Activated CD4-positive, CD25-positive, alpha-beta regulatory T cell treated with anti-CD3 and anti-CD28 coated beads, Interleukin-2, amount 50 U/mL, for 24 hours (primary cell): Measurements from ENCODE around the gene CCDC30.

Source experiments
- ATAC-seq, 2 donors: fragments of 150-1000 bp; cut with Tn5 transposase; one replicate each; pipeline ENCODE4 v1.10.0; 2021; ENCODE audit warnings: mild to moderate bottlenecking in 1 of 2, moderate library complexity in 1 of 2

CCDC30 gene

DNA sequence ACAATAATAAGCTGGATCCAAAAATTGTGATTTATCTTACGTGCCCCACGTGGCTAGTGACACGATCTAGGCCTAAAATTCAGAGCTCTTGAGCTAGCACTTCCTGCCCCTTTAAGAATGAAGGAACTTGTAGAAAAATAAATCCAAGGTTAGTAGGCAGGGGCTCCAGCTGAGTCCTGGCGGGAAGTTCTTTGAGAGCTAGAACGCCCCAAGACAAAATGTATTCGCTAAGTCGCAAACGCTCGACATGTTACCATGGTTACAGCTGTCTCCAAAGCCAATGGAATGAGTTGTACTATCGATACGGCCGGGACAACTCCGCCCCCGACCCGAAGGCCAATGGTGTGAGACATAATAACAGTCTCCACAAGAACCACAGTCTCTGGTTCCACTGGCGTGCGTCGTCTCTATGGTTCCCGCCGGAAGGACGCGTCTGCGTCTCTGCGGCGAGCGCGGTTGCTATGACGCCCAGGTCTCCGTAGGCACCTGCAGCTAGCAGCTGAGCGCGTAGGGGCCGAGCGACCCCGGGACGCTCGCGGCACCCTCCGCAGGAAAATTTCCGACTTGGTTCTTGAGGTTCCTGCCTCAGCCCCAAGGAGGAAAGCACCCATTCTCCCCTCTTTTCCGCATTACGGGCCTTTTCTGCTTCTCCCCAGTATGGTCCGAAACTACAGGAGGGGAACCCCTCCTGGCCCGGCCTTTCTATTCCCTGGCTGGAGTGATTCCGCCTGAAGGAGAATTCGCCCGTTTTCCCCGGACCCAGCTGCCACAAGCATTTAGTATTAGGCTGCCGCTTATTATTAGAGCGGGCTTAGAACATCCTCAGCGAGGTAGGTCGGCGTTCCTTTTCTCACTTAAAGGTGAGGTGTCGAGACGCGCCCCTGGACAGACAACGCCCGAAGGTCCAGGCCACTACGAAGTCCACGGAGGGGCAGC lies at the start of gene CCDC30:
Gene CCDC30, plus strand, starts transcription at position 459 of the 936 bp plus-strand sequence. CDS start 17,266 bp downstream, outside the sequence.
- peak; percentile 100 for ATAC-seq

DNA sequence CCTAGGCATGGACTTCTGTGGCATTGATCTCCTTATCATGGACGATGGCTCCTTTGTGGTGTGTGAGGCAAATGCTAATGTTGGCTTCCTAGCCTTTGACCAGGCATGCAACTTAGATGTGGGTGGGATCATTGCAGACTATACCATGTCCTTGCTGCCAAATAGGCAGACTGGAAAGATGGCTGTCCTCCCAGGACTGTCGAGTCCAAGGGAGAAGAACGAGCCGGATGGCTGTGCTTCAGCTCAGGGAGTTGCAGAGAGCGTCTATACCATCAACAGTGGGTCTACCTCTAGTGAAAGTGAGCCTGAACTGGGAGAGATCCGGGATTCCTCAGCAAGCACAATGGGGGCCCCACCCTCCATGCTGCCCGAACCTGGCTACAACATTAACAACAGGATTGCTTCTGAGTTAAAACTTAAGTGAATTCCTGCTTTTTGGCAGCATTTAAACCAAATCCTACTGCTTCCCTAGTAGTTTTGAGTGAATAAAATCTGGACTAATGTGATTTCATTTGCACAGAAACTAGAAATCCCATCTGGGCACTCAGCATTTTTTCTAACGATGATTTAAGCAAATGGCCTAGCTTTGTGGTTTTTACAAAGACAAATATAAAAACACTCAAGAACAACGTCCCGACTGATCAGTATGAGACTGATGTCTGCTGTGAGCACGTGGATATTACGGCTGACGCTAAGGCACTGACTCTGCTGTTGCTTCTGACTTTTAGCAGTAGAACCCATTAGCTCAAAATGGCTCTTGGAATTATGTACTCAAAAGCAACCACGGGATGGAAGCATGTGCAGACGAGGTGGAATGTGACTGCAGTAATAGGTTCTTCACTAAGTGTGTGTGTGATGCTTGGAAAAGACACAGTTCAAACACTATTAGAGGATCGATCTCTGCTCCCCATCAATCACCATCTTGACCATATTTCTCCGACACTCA lies 48.3 kb upstream of the CCDC30 start:
- ATAC-seq = no peak

DNA sequence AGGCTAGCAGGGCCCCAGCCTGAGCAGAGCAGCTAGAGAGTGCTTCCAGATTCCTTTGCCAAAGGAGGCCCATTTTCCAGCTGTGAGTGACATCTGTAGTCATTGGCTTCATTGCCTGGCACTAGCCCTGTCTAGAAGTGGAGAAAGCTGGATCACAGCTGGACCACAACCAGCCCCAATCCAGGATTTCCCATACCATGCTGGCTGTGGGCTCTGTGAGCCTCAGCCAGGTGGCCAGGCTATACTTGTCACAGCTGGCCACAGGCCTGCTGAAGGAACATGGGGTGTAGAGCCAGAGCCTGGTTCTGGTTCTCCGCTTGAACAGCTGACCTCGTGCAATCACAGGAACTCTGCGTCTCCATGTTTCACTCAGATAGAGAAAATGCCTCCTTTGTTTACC lies 45.9 kb upstream of the CCDC30 start:
- ATAC-seq = no peak

DNA sequence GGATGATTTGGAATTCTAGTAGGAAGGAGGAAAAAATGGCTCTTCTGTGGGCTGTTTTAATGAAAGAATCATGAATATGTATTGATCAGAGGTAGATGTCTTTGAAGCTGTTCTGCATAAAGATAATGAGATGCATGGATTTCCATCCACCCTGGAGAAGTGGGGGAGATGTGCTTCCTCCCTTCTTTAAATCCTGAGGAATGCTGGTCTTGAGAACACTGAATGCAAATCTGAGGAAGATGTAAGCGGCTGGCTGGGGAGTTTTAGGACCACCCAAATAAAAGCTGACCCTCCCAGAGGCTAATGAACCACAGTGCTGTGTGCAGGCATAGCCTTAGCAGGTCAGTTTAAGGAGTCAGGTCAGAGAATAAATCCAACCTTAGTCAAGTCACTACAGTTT lies 44.6 kb upstream of the CCDC30 start:
- no peak for ATAC-seq

DNA sequence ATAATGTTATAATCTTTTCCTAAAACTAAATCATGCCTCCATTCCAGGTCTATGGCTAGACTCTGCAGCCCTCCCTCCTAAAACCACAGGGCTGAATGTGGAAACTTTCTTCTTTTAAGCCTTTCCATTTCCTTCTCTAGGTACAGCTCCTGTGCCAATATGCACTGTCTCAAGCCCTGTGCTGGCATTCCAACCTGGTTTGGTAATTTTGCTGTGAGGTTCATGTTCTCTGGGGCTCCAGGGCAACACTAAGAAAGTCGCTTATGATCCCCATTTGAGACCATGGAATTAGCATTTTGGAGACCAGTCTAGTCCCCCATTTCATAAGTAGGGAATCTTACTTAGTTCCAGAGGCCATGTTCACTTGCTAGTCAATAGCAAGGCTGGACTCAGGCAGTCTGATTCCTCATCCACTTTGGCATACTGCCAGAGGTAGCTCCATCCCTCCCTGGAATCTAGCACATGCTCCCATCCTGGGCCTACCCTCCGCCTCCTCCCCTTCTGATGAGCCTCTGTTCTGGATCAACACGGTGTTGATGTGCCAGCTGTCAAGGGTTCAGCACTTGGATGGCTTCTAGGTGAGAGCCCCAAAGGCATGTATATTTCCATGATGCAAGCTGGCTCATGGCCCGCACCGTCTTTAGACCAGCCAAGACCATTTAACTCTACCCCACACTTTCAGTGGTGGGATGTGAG lies 43.8 kb upstream of the CCDC30 start:
- ATAC-seq = no peak

DNA sequence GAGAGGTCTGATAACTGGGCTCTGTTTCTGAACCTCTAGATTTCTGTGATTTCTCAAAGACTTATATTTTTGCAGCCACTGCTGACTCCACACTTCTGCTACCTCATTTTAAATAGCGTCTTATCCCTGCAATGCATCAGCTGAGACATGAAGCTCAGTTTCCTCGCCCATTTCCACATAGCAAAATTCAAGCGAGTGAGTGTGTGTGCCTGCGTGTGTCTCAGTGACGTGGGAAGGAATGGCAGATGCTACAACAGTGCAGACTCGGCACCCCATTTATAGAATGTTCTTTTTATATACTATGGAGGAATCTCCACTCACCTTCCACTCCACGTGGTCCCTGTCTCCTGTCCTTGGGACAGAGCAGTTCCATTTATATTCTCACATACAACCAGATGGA lies 43.0 kb upstream of the CCDC30 start:
- no peak for ATAC-seq

DNA sequence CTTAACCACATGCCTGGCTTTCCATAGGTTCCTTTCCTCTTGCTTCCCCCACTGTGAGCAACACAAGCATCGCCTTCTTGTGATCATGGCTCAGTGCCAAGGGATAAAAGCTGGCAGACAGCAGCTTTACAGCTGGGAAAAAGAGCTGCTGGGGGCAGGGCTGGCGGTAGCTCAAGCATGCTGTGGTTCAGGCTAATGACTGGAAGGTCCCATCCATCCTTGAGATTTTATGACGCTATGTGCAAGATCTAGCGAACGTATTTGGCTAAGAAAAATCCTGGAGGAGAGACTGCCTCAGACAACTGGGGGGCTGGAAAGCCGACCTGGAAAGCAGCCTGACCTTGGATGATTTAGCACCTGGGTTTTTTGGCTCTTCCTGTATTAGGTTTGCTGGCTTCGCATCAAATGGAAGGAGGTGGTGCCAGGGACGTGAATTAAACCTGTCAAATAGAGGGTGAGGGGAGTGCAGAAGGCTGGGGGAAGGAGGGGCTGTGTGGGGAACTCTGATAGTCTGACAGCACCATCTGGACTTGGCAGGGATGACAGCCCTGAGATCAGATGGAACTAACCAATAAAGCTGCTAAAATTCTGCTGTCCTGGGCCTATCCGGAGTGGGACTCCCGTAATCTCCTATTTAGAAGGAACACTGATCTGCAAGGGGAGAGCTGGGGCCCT lies 42.0 kb upstream of the CCDC30 start:
- no peak for ATAC-seq

DNA sequence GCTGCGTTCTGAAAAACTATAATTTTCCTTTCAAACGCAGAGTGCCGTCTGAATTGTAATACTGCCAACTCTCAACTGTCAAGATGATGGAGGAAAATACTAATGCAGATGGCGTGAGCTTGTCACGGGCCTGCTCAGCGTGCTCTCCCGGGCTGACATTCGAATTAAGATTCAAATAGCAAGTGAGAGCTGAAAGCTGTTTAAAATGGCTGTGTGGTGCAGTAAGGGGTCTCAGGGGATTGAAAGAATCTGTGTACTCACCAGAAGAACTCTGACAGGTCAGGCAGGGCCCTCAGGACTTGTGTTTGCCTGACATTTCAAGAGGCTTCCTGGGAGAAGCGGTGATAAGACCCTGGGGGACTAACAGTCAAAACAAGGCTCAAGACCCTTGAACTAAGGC lies 40.3 kb upstream of the CCDC30 start:
- no peak for ATAC-seq

DNA sequence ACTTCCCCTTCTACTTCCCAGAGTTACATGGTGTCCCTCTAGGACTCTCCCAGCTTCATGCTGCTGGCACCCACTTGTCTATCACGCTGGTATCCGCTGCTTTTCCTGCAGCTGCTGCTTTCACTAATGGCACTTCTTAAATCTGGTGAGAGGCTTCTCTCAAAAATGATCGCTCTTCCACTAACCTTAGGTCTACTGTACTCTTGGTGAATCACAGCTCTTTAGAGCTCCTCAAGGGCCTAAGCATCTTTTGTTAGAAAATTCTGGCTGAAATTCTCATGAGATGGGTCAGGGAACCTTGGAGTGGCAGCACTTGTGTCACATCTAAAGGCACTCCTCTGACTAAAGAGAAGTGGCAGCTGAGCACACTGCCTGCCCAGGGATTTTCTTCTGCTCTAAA lies 39.4 kb upstream of the CCDC30 start:
- ATAC-seq = no peak

DNA sequence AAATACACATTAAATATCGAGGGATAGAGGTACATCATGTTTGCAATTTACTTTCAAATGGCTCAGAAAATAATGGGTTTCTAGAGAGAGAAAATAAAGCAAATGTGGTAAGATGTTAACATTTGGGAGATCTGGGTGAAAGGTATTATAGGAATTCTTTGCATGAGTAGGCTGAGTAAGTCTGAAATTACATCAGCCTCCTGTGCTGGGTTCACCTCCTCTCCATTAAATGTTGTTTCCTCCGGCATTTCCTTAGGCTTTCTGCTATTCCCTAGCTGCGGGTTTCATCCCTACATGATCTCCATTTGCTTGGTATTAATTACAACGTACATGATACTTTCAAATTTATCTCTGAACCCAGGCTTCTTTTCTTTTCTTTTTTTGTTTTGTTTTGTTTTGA lies 38.9 kb upstream of the CCDC30 start:
- no peak for ATAC-seq

DNA sequence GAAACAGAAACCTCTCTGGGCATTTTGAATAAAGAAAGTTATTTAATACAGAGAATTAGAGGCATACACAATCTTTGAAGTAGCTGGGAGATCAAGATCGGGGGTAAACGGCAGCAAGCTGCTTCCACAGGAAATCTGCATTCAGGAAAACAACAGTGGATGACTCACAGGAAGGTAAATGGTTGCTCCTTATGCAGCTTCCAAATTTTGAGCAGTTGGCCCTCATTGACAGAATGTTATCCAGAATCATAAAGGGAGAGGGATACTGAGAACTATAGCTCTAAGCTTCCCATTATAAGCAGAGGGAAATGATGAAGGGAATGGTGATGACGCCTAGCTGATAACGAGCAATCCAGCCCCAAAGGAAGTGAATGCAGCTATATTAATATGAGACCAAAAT lies 35.8 kb upstream of the CCDC30 start:
- ATAC-seq = no peak

DNA sequence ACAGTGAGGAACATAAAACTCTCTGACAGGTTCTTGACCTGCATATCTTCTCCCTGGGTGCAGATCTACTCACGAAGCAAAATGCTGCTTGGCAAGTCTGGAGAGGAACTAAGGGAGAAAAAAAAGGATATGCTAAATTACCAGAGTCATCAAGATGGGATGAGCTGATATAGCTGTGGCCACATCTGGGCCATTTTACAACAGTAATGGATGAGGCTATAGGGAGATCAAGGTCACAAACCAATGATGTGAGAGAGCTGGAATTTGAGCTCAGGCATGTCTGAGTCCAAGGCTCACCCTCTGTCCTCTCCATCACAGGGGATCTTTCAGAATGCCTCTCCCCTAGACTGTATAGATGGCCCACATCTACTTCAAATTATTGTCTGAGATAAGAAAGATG lies 33.5 kb upstream of the CCDC30 start:
- no peak for ATAC-seq

DNA sequence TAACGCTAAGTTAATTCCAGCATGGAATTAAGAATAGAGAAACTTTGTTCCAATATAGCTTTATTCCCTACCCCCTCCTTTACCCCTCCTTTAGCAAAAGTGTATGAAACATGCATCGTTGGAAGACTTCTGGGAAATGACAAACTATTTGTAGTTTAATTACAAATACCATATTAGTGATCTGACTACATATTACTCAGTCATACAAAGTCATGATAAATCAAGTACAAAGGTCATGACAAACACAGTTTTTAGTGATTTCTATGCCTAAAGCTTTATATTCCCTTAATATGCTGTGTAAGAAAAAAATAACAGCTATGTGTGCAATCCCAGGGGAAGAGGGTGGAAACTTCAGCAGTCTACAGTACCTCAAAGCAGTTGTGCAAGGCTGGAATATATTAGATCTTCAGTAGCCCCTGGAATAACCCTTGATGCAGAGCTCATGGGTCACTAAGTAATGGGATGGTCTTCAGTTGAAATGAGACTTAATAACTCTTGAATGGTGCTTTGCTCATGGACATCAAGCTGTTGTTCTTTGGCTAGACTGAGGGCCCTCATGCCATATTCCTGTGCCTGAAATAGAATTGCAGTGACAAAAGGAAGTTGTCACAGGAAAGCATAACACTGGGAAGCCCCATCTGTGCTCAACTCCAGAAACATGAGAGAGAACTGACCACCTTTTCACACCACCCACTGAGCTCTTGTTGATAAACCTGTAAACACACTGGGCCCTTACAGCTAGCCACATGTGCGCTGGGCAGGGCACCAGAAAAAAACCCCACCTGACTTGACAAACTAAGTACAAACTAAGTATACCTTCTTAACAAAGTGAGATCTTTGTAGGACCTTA lies 32.6 kb upstream of the CCDC30 start:
- ATAC-seq = no peak

DNA sequence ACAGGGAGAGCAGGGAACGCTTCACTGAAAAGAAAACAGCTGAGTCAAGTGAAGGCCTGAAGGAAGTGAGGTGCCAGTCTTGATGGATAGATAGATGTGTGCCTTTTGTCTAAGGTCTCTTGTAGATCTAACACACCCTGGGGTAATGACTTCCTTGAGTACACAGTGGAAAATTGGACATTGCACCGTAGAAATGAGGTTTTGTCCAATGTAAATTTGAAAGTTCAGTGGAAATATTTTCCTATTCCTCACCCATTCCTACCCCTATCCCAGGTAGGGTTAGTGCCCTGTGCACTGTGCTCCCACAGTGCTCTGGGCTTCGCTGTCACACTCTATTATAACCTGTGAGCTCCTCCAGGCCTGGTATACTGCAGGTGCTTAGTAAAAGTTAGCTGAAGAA lies 31.6 kb upstream of the CCDC30 start:
- no peak for ATAC-seq

DNA sequence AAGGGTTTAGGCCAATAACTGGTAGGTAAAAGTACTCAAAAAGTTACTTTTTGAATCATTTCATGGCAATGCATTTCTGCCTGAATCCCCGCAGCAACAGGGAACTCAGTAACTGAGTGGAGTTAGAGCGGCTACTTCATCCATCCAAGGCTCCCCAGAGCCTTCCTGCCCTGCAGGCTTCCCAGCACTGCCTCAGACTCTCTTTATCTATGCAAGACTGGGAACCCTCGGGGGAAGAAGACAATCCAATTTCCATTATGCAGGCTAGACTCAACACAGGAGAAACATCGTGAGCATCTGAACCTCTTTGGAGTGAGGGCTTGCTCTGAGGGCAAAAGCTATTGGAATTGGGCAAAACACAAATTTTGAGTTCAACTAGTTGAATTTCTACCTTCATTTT lies 30.4 kb upstream of the CCDC30 start:
- ATAC-seq = no peak

DNA sequence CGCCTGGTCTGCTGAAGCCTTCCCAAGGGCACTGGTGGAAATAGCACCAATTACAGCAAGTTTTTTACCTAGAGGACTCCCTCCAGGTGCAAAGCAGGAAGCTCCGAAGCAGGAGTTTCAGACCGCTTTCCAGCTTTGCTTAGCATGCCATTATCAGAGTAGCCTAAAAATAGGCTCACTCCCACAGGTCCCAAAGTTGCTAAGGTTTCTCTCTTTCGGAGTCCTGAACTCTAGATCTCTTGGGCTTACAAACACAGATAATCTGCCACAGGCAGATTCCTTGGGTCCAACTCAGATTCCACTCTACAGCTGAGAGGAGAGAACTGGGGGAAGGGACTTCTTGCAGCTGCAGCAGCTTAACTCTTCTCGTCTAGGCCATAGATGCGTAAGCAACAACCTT lies 29.7 kb upstream of the CCDC30 start:
- no peak for ATAC-seq

DNA sequence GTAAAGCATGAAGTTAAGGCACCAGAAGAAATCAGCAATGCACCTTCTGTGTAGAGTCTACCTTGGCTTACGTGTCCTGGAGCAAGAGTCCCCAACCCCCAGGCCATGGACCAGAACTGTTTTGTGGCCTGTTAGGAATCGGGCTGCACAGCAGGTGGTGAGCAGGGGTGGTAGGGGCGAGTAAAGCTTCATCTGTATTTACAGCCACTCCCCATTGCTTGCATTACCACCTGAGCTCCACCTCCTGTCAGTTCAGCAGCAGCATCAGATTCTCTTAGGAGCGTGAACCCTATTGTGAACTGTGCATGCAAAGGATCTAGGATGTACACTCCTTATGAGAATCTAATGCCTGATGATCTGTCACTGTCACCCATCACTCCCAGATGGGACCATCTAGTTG lies 28.7 kb upstream of the CCDC30 start:
- no peak for ATAC-seq

DNA sequence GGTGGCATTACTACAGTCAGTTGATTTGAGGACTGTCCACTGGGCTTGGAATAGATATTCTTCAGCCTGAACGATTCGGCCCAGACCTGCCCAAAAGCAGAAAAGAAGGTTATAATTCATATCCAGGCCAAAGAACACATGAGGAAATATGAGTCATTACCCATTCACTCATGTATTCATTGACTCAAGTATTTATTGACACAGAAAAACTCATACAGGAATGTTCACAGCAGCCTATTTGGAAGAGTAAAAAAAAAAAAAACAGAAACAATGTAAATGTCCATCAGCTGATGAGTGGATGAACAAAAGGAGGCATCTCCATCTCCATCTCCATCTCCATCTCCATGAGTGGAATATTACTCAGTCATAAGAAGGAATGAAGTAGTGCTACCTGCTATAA lies 23.1 kb upstream of the CCDC30 start:
- no peak for ATAC-seq

DNA sequence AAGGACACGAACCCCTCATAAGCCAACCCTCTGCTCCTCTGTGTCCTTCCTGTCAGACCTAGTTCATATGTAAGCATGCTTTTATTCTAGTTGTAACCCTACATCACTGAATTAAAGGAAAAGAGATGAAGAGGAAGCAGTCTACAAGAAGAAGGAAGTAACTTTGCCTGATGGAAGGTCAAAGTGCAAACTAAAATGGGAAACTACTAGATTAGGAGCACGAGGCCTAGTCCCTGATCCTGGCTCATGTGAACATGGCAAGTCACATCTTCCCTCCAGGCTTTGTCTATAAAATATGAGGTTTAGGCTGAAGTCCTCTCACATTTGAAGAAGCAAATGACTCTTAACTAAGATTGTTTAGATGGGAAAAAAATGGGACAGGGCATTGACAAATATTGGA lies 20.4 kb upstream of the CCDC30 start:
- ATAC-seq = no peak

DNA sequence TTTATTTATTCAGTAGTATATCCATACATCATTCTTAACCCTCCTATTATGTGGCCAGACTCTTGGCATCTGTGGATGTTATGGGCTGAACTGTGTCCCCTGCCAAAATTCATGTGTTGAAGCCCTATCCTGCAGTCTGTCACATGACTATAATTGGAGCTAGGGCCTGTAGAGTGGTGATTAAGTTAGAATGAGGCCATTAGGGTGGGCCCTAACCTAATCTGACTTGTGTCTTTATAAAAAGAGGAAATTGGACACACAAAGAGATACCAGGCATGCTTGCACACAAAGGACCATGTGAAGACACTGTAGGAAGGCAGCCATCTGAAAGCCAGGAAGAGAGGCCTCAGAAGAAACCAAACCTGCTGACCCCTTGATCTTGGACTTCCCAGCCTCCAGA lies 13.8 kb upstream of the CCDC30 start:
- ATAC-seq = no peak

DNA sequence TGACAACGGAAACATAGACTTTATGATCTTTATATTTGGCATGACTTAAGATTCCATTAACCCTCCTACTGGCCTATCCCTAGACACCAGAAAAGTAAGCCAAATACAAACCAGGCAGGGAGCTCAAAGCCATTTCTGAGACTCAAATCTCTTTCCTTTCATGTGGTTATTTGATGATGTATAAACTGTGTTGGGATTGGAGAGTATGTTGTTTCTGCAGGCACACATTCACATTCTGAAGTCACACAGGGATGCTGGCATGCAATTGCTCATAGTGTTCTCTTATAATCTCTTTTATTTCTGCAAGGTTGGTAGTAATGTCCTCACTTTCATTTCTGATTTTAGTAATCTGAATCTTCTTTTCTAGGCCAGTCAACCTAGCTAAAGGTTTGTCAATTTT lies 13.0 kb upstream of the CCDC30 start:
- ATAC-seq = peak in 1 of 2 donors; percentile 33

DNA sequence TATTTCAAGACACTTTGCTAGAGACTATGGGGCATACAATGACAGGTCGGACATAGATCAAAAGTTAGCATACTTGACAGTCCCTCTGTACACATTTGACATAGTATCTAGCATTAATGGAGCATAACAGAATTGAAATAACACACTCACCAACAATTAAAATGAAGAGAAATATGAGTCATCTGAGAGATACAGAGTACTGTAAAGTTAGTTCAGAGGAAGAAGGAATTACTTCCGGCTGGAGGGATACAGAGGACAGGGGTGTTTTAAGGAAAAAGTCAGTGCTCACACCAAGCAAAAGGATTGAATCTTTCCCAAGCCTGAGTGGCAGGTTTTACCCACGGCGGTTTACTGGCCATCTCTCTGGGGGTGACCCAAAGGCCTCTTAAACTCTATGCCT lies 9.7 kb upstream of the CCDC30 start:
- no peak for ATAC-seq
